IMR-90 (cell line): ENCODE data around the gene ANXA4. TPM values are rescaled to one million over a fixed set of nuclear protein-coding genes. Genes with fewer than 3 reads are reported as not detected.
A peak's percentile ranks its signal among the peaks of the same experiment; 100 is the strongest.

Experiments used
- ATAC-seq: fragments of 200-7000 bp; cut with Tn5 transposase; 2 replicates; pipeline ENCODE4 v1.9.1; 2020; ENCODE audit warnings: low read depth, mild to moderate bottlenecking, moderate library complexity
- BruUV-seq: library from RNA; stranded (reverse); fragments of 400-500 nt; replicated peaks from 2 replicates; lab custom pipeline; 2021; lab: Mats Ljungman, UMichigan
- CTCF ChIA-PET: fragments of 300-600 bp; formaldehyde crosslinking; extraction: SDS; loops from one replicate; lab custom pipeline; 2021; ENCODE audit warnings: antibody characterized with exemption; lab: Yijun Ruan, JAX
- POLR2A ChIA-PET: fragments of 300-600 bp; sonication (Branson Sonifier 250); formaldehyde crosslinking; loops from one replicate; lab custom pipeline; 2022; ENCODE audit warnings: antibody characterized with exemption; ENCODE audit not compliant: unreplicated experiment; lab: Charles Lee
- DNase-seq: peaks from one replicate; pipeline ENCODE4 v3.0.0; 2013
- H2AFZ ChIP-seq: replicated peaks from 2 replicates; pipeline ENCODE3; 2013; ENCODE audit warnings: low read length, mild to moderate bottlenecking; ENCODE audit not compliant: poor library complexity
- H2AK5ac ChIP-seq: 2 replicates; pipeline ENCODE4 v1.6.1; 2013; ENCODE audit warnings: low read depth, low read length, inconsistent platforms
- H2AK9ac ChIP-seq: replicated peaks from 2 replicates; pipeline ENCODE3; 2013; ENCODE audit warnings: mild to moderate bottlenecking, low read depth, low read length, moderate library complexity; ENCODE audit not compliant: poor library complexity
- H2BK120ac ChIP-seq: 2 replicates; pipeline ENCODE4 v1.6.1; 2013; ENCODE audit warnings: low read depth, low read length, inconsistent platforms
- H2BK15ac ChIP-seq: 3 replicates; pipeline ENCODE4 v1.6.1; 2013; ENCODE audit warnings: low read depth, low read length, inconsistent platforms
- H2BK20ac ChIP-seq: 2 replicates; pipeline ENCODE4 v1.6.1; 2013; ENCODE audit warnings: low read depth, mild to moderate bottlenecking, inconsistent platforms, low read length, moderate library complexity
- H2BK5ac ChIP-seq: 2 replicates; pipeline ENCODE4 v1.6.1; 2013; ENCODE audit warnings: mild to moderate bottlenecking, low read depth, low read length, inconsistent platforms; ENCODE audit not compliant: poor library complexity, severe bottlenecking
- H3K14ac ChIP-seq: replicated peaks from 2 replicates; pipeline ENCODE4 v1.6.1; 2013; ENCODE audit warnings: low read depth, low read length, inconsistent platforms
- H3K18ac ChIP-seq: 2 replicates; pipeline ENCODE4 v1.6.1; 2013; ENCODE audit warnings: low read depth, low read length, control low read depth
- H3K23ac ChIP-seq: 2 replicates; pipeline ENCODE4 v1.6.1; 2013; ENCODE audit warnings: low read depth, low read length, inconsistent platforms
- H3K27ac ChIP-seq: 2 replicates; pipeline ENCODE4 v1.5.1; 2013; ENCODE audit warnings: mild to moderate bottlenecking, control low read depth, low read length; ENCODE audit not compliant: insufficient read depth
- H3K27me3 ChIP-seq: 2 replicates; pipeline ENCODE4 v1.6.1; 2013; ENCODE audit warnings: low read length; ENCODE audit not compliant: control insufficient read depth, insufficient read depth
- H3K36me3 ChIP-seq: 2 replicates; pipeline ENCODE4 v1.6.1; 2013; ENCODE audit warnings: low read length, mixed read lengths; ENCODE audit not compliant: control insufficient read depth, insufficient read depth
- H3K4ac ChIP-seq: 2 replicates; pipeline ENCODE4 v1.6.1; 2013; ENCODE audit warnings: low read depth, low read length, inconsistent platforms
- H3K4me1 ChIP-seq: 2 replicates; pipeline ENCODE4 v1.6.1; 2013; ENCODE audit warnings: low read length, mixed read lengths; ENCODE audit not compliant: control insufficient read depth, insufficient read depth
- H3K4me2 ChIP-seq: 2 replicates; pipeline ENCODE4 v1.6.1; 2013; ENCODE audit warnings: low read depth, mild to moderate bottlenecking, control low read depth, low read length, moderate library complexity
- H3K4me3 ChIP-seq: 2 replicates; pipeline ENCODE4 v1.5.1; 2013; ENCODE audit warnings: low read depth, mild to moderate bottlenecking, control low read depth, low read length, moderate library complexity; ENCODE audit not compliant: insufficient read depth
- H3K56ac ChIP-seq: 2 replicates; pipeline ENCODE4 v1.6.1; 2013; ENCODE audit warnings: low read length, inconsistent platforms; ENCODE audit not compliant: insufficient read depth; ENCODE audit errors: extremely low read depth
- H3K79me1 ChIP-seq, 2 experiments: 2 replicates each; pipeline ENCODE4 v1.6.1; 2013; ENCODE audit warnings: low read length in 2 of 2, inconsistent platforms in 1 of 2, low read depth in 1 of 2
- H3K9ac ChIP-seq: 2 replicates; pipeline ENCODE4 v1.6.1; 2013; ENCODE audit warnings: low read depth, low read length, control low read depth
- H3K9me1 ChIP-seq: 2 replicates; pipeline ENCODE4 v1.6.1; 2013; ENCODE audit warnings: low read length, inconsistent platforms; ENCODE audit not compliant: insufficient read depth
- H3K9me3 ChIP-seq: 2 replicates; pipeline ENCODE4 v1.6.1; 2013; ENCODE audit warnings: low read length; ENCODE audit not compliant: control insufficient read depth, insufficient read depth
- H4K20me1 ChIP-seq: 2 replicates; pipeline ENCODE4 v1.6.1; 2013; ENCODE audit warnings: low read length, inconsistent platforms; ENCODE audit not compliant: insufficient read depth
- H4K5ac ChIP-seq: 2 replicates; pipeline ENCODE4 v1.6.1; 2013; ENCODE audit warnings: mild to moderate bottlenecking, low read depth, low read length, control low read depth
- H4K8ac ChIP-seq, 2 experiments: 2 replicates each; pipeline ENCODE4 v1.6.1; 2013; ENCODE audit warnings: low read depth in 2 of 2, low read length in 2 of 2, control low read depth in 1 of 2, inconsistent platforms in 1 of 2
- H4K91ac ChIP-seq: 2 replicates; pipeline ENCODE4 v1.6.1; 2013; ENCODE audit warnings: low read depth, low read length, inconsistent platforms; ENCODE audit not compliant: insufficient read depth
- BHLHE40 ChIP-seq: fragments of 150-350 bp; IDR thresholded peaks from 2 replicates; pipeline ENCODE4 v1.6.1; 2016; ENCODE audit warnings: mild to moderate bottlenecking, low read depth, low read length
- CEBPB ChIP-seq: IDR thresholded peaks from 2 replicates; pipeline ENCODE4 v1.6.1; 2012; ENCODE audit warnings: low read depth, low read length, improper control_type of control experiment
- CHD1 ChIP-seq: IDR thresholded peaks from 2 replicates; pipeline ENCODE4 v1.6.1; 2012; ENCODE audit warnings: low read depth, low read length, improper control_type of control experiment
- MAFK ChIP-seq: IDR thresholded peaks from 2 replicates; pipeline ENCODE4 v1.6.1; 2012; ENCODE audit warnings: low read depth, low read length, improper control_type of control experiment
- MAZ ChIP-seq: IDR thresholded peaks from 2 replicates; pipeline ENCODE4 v1.6.1; 2012; ENCODE audit warnings: low read depth, mild to moderate bottlenecking, low read length, improper control_type of control experiment, moderate library complexity, borderline replicate concordance
- MXI1 ChIP-seq: IDR thresholded peaks from 2 replicates; pipeline ENCODE4 v1.6.1; 2012; ENCODE audit warnings: low read depth, mild to moderate bottlenecking, low read length, moderate library complexity, borderline replicate concordance
- NFE2L2 ChIP-seq: fragments of 150-350 bp; IDR thresholded peaks from 2 replicates; pipeline ENCODE4 v1.6.1; 2016; ENCODE audit warnings: low read depth, mild to moderate bottlenecking, low read length
- POLR2A ChIP-seq: IDR thresholded peaks from 2 replicates; pipeline ENCODE4 v1.6.1; 2012; ENCODE audit warnings: mild to moderate bottlenecking, low read depth, low read length
- RCOR1 ChIP-seq: IDR thresholded peaks from 2 replicates; pipeline ENCODE4 v1.6.1; 2012; ENCODE audit warnings: mild to moderate bottlenecking, low read length, improper control_type of control experiment; ENCODE audit not compliant: insufficient replicate concordance
- RFX5 ChIP-seq: IDR thresholded peaks from 2 replicates; pipeline ENCODE4 v1.8.0; 2012; ENCODE audit warnings: low read depth, mild to moderate bottlenecking, low read length, moderate library complexity
- SMC3 ChIP-seq: fragments of 150-350 bp; IDR thresholded peaks from 2 replicates; pipeline ENCODE4 v1.6.1; 2016; ENCODE audit warnings: low read depth, mild to moderate bottlenecking, antibody characterized with exemption, low read length, moderate library complexity
- WGBS, 2 experiments: methylation state at CpG; one replicate each; pipeline versions ENCODE4 v1.1.5 to v1.1.7; 2013; ENCODE audit warnings: missing lambda C conversion rate in 2 of 2; ENCODE audit not compliant: insufficient read length in 1 of 2; ENCODE audit errors: extremely low coverage in 2 of 2; 5-methylcytosine and 5-hydroxymethylcytosine counted together
- dilution Hi-C: fragments of 300-500 bp; cut with HindIII; formaldehyde crosslinking; loops from one replicate; pipeline ENCODE4 v1.14.3; 2018; ENCODE audit warnings: low sequenced_read_pairs; ENCODE audit not compliant: unreplicated experiment
- in situ Hi-C: fragments of 300-500 bp; cut with MboI; formaldehyde crosslinking; loops from 3 replicates; pipeline ENCODE4 v1.14.3; 2019; ENCODE audit warnings: low sequenced_read_pairs, inconsistent platforms, mixed read lengths
- intact Hi-C: fragments of 100-400 bp; cut with micrococcal nuclease; formaldehyde crosslinking; loops from 2 replicates; pipeline ENCODE4 v1.10.0; 2022
- polyA plus RNA-seq, 3 experiments: library from polyadenylated mRNA; depleted of rRNA; stranded (reverse); fragments of >200 nt; gene quantifications; 2 replicates each; pipeline ENCODE4 v1.2.3, GENCODE V29; 2012; ENCODE audit warnings: low replicate concordance in 1 of 3
- total RNA-seq: library from RNA; depleted of rRNA; stranded (reverse); fragments of >200 nt; gene quantifications from 2 replicates; pipeline ENCODE4 v1.2.3, GENCODE V29; 2012
- TF ChIP-seq, protein P1 (sequence below): fragments of 150-350 bp; IDR thresholded peaks from 2 replicates; pipeline ENCODE4 v1.6.1; 2017; ENCODE audit warnings: mild to moderate bottlenecking, antibody characterized with exemption, low read length, low read depth
- TF ChIP-seq, protein P2 (sequence below): conservative IDR thresholded peaks from 2 replicates; pipeline ENCODE4 v1.5.1; 2012; ENCODE audit warnings: mild to moderate bottlenecking, low read depth, low read length, improper control_type of control experiment
- TF ChIP-seq, protein P3 (sequence below): fragments of 150-350 bp; IDR thresholded peaks from 2 replicates; pipeline ENCODE4 v1.6.1; 2016; ENCODE audit warnings: low read depth, mild to moderate bottlenecking, low read length, moderate library complexity, borderline replicate concordance

Gene ANXA4
- total and polyA plus RNA-seq, 2 of the 4 experiments (the other 2 are of a cell fraction), result 22.2 to 72.0 TPM

DNA sequence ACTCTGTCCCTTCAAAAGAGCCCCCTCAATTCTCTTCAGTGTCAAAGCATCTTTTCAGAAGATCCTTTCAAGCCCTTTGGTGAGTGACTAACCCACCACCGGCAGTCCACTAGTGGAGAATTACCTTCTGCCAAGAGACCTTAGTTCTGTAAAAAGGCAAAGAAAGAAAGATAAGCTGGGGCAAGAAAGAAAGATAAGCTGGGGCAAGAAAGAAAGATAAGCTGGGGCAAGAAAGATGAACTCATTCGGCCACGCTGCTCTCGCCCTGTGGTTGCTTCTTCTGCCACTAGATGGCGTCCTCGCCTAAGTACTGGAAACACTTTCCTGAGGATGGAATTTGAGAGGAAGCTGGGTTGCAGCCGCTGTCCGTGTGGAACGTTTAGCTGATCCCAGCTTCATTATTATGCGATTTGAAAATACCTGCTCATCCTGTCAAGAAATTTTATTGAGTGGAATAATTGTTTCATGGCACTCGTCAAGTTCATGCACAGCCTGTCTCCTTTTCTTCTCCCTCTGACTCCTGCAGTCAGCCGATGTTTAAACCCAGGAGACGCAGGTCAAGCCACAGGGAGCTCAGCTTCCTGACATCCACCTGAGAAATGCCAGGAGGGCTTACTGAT, 17.3 kb upstream of the ANXA4 start:
- Histone ChIP-seq H3K9me1 (no peaks in the 10 kb centered on the region), H2BK5ac (no peak overlapping the region), H4K5ac (no peak overlapping the region), H2BK120ac (no peak overlapping the region), H3K27me3 (no peaks in the 10 kb centered on the region), H4K91ac (no peak overlapping the region), H3K9me3 (no peaks in the 10 kb centered on the region), H3K14ac (peak overlapping the region; percentile 66; the same call in 1 of the 2 replicates), H3K23ac (0 out of 2 replicates have a peak overlapping the region, but pooled peaks have one; percentile 48), H2AK9ac (no peak overlapping the region), H3K27ac (no peak overlapping the region), H3K36me3 (no peaks in the 10 kb centered on the region), H4K20me1 (no peaks in the 10 kb centered on the region), H3K56ac (no peak overlapping the region), H4K8ac (peak overlapping the region in 1 of 2 experiments; percentile 30; a peak in 2 of 4 replicates), H2AK5ac (no peak overlapping the region), H3K4me3 (peak overlapping the region; percentile 20; the same call in 1 of the 2 replicates), H3K18ac (no peak overlapping the region), H3K4me1 (no peaks in the 10 kb centered on the region), H2BK20ac (no peak overlapping the region), H3K79me1 (no peaks in the 10 kb centered on the region), H2BK15ac (no peak overlapping the region), H3K4ac (no peak overlapping the region), H3K9ac (peak overlapping the region; percentile 48; the same call in 1 of the 2 replicates), H2AFZ (peak overlapping the region; percentile 89), H3K4me2 (peak overlapping the region; percentile 84)
- DNase-seq, result peak; percentile 74
- intact Hi-C loops (loop anchor here (1.0 to 10.0 kb wide), 4 partner anchors 93 to 418 kb away; partner anchors contain the start of genes PCBP1 and SNRNP27), in situ Hi-C loops (loop anchor here (5.0 to 25.0 kb wide), 2 partner anchors 93 to 338 kb away; no protein-coding TSS in a partner anchor), dilution Hi-C loops (no loop called here)
- WGBS, 2 experiments, result 0% methylated on average over 1 of the region's 13 CpGs; no CpG with 5 or more reads in 1 of the 2 experiments
- ATAC-seq, result peak; percentile 97
- ChIA-PET POLR2A (interaction anchor here (0.6 kb wide), 1 partner anchor 189 kb away, joined by 3 read pairs; no protein-coding TSS in a partner anchor), CTCF (interaction anchor here (0.5 to 4.2 kb wide), 34 partner anchors 9 to 502 kb away, joined by 3 to 114 read pairs (median 4); partner anchors contain the start of genes ANXA4 and SNRNP27)
- BruUV-seq, result no TSS peak
- no peak for TF ChIP-seq BHLHE40
- TF ChIP-seq RCOR1, result no peak
- TF ChIP-seq NFE2L2, result no peak
- no peak for TF ChIP-seq RFX5
- no peak for TF ChIP-seq MAZ
- TF ChIP-seq MAFK, result no peak
- TF ChIP-seq POLR2A, result 0 out of 2 replicates have a peak, but pooled peaks have one; percentile 44
- peak; percentile 88 for TF ChIP-seq SMC3
- TF ChIP-seq CHD1, result no peak
- peak; percentile 24; the same call in 1 of the 2 replicates for TF ChIP-seq MXI1
- TF ChIP-seq, protein P1, sequence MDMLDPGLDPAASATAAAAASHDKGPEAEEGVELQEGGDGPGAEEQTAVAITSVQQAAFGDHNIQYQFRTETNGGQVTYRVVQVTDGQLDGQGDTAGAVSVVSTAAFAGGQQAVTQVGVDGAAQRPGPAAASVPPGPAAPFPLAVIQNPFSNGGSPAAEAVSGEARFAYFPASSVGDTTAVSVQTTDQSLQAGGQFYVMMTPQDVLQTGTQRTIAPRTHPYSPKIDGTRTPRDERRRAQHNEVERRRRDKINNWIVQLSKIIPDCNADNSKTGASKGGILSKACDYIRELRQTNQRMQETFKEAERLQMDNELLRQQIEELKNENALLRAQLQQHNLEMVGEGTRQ, result no peak
- TF ChIP-seq, protein P2, sequence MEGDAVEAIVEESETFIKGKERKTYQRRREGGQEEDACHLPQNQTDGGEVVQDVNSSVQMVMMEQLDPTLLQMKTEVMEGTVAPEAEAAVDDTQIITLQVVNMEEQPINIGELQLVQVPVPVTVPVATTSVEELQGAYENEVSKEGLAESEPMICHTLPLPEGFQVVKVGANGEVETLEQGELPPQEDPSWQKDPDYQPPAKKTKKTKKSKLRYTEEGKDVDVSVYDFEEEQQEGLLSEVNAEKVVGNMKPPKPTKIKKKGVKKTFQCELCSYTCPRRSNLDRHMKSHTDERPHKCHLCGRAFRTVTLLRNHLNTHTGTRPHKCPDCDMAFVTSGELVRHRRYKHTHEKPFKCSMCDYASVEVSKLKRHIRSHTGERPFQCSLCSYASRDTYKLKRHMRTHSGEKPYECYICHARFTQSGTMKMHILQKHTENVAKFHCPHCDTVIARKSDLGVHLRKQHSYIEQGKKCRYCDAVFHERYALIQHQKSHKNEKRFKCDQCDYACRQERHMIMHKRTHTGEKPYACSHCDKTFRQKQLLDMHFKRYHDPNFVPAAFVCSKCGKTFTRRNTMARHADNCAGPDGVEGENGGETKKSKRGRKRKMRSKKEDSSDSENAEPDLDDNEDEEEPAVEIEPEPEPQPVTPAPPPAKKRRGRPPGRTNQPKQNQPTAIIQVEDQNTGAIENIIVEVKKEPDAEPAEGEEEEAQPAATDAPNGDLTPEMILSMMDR, result peak; percentile 91
- TF ChIP-seq, protein P3, sequence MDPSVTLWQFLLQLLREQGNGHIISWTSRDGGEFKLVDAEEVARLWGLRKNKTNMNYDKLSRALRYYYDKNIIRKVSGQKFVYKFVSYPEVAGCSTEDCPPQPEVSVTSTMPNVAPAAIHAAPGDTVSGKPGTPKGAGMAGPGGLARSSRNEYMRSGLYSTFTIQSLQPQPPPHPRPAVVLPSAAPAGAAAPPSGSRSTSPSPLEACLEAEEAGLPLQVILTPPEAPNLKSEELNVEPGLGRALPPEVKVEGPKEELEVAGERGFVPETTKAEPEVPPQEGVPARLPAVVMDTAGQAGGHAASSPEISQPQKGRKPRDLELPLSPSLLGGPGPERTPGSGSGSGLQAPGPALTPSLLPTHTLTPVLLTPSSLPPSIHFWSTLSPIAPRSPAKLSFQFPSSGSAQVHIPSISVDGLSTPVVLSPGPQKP, result no peak
- no peak for TF ChIP-seq CEBPB
